Liver (tissue), 3 donors: ENCODE measurements around the gene SNU13.

Experiments
- CTCF ChIP-seq: fragments of 150-350 bp; IDR thresholded peaks from 2 replicates; pipeline ENCODE4 v1.5.1; 2017; ENCODE audit warnings: improper control_type of control experiment, low read depth, low read length; ENCODE audit not compliant: missing input control
- EGR1 ChIP-seq, 2 donors: IDR thresholded peaks; 2 replicates each; pipeline ENCODE4 v1.6.1; 2016 to 2018; ENCODE audit warnings: antibody characterized with exemption in 2 of 2, low read depth in 2 of 2
- FOXA1 ChIP-seq: IDR thresholded peaks from 2 replicates; pipeline ENCODE4 v1.6.1; 2016; ENCODE audit warnings: antibody characterized with exemption
- GABPA ChIP-seq, 2 donors: IDR thresholded peaks in 1 of 2; conservative IDR thresholded peaks in 1 of 2; 2 replicates each; pipeline ENCODE4 v1.6.1; 2016; ENCODE audit warnings: antibody characterized with exemption in 2 of 2, mild to moderate bottlenecking in 1 of 2, moderate library complexity in 1 of 2
- HNF4A ChIP-seq, 2 donors: conservative IDR thresholded peaks; 2 replicates each; pipeline ENCODE4 v1.6.1; 2016; ENCODE audit warnings: antibody characterized with exemption in 2 of 2, mild to moderate bottlenecking in 2 of 2
- JUND ChIP-seq, 2 donors: IDR thresholded peaks; 2 replicates each; pipeline ENCODE4 v1.6.1; 2016; ENCODE audit warnings: antibody characterized with exemption in 2 of 2
- RAD21 ChIP-seq, 2 donors: IDR thresholded peaks; 2 replicates each; pipeline ENCODE4 v1.6.1; 2016; ENCODE audit warnings: antibody characterized with exemption in 2 of 2, mild to moderate bottlenecking in 2 of 2
- SP1 ChIP-seq: IDR thresholded peaks from 2 replicates; pipeline ENCODE4 v1.6.1; 2018; ENCODE audit warnings: antibody characterized with exemption, mild to moderate bottlenecking
- TAF1 ChIP-seq: conservative IDR thresholded peaks from 2 replicates; pipeline ENCODE4 v1.6.1; 2016; ENCODE audit warnings: antibody characterized with exemption, mild to moderate bottlenecking
- YY1 ChIP-seq: IDR thresholded peaks from 2 replicates; pipeline ENCODE4 v1.6.1; 2016; ENCODE audit warnings: antibody characterized with exemption, mild to moderate bottlenecking
- TF ChIP-seq, protein P1 (sequence below): IDR thresholded peaks from 2 replicates; pipeline ENCODE4 v1.6.1; 2016; ENCODE audit warnings: antibody characterized with exemption, mild to moderate bottlenecking
- TF ChIP-seq, protein P2 (sequence below): IDR thresholded peaks from 2 replicates; pipeline ENCODE4 v1.6.1; 2016; ENCODE audit warnings: antibody characterized with exemption
- donor health status: healthy.
- donor health status: healthy.

- TF ChIP-seq CTCF (no peak), SP1 (no peak), GABPA (IDR thresholded peaks at IDR 0.05 in 1 of 2, conservative IDR thresholded peaks at IDR 0.05 in 1 of 2) (no peak), TAF1 (no peak), HNF4A (conservative IDR thresholded peaks at IDR 0.05) (no peak), JUND (IDR thresholded peaks at IDR 0.05) (no peak), RAD21 (IDR thresholded peaks at IDR 0.05) (no peak), YY1 (no peak), FOXA1 (no peak), EGR1 (IDR thresholded peaks at IDR 0.05; ENCODE audit: low read depth in 2 of 2) (no peak)
- TF ChIP-seq, protein P1, sequence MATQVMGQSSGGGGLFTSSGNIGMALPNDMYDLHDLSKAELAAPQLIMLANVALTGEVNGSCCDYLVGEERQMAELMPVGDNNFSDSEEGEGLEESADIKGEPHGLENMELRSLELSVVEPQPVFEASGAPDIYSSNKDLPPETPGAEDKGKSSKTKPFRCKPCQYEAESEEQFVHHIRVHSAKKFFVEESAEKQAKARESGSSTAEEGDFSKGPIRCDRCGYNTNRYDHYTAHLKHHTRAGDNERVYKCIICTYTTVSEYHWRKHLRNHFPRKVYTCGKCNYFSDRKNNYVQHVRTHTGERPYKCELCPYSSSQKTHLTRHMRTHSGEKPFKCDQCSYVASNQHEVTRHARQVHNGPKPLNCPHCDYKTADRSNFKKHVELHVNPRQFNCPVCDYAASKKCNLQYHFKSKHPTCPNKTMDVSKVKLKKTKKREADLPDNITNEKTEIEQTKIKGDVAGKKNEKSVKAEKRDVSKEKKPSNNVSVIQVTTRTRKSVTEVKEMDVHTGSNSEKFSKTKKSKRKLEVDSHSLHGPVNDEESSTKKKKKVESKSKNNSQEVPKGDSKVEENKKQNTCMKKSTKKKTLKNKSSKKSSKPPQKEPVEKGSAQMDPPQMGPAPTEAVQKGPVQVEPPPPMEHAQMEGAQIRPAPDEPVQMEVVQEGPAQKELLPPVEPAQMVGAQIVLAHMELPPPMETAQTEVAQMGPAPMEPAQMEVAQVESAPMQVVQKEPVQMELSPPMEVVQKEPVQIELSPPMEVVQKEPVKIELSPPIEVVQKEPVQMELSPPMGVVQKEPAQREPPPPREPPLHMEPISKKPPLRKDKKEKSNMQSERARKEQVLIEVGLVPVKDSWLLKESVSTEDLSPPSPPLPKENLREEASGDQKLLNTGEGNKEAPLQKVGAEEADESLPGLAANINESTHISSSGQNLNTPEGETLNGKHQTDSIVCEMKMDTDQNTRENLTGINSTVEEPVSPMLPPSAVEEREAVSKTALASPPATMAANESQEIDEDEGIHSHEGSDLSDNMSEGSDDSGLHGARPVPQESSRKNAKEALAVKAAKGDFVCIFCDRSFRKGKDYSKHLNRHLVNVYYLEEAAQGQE: no peak
- TF ChIP-seq, protein P2, sequence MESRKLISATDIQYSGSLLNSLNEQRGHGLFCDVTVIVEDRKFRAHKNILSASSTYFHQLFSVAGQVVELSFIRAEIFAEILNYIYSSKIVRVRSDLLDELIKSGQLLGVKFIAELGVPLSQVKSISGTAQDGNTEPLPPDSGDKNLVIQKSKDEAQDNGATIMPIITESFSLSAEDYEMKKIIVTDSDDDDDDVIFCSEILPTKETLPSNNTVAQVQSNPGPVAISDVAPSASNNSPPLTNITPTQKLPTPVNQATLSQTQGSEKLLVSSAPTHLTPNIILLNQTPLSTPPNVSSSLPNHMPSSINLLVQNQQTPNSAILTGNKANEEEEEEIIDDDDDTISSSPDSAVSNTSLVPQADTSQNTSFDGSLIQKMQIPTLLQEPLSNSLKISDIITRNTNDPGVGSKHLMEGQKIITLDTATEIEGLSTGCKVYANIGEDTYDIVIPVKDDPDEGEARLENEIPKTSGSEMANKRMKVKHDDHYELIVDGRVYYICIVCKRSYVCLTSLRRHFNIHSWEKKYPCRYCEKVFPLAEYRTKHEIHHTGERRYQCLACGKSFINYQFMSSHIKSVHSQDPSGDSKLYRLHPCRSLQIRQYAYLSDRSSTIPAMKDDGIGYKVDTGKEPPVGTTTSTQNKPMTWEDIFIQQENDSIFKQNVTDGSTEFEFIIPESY: no peak
Observed at GRCh38 chr22:41731609-41732008, 42.9 kb upstream of the SNU13 start.
